HG02588 (cell line): ENCODE results near the gene FAM193A.
"Not testable (repeated sequence)": the region's sequence is repeated elsewhere in the genome, so short reads cannot be mapped to it uniquely, and the experiment has no call there.

Source experiments
- ATAC-seq: cut with Tn5 transposase; IDR thresholded peaks from one replicate; pipeline ENCODE4 v1.9.1; 2021; ENCODE audit warnings: mild to moderate bottlenecking, moderate library complexity; ENCODE audit not compliant: unreplicated experiment

The FAM193A gene

DNA sequence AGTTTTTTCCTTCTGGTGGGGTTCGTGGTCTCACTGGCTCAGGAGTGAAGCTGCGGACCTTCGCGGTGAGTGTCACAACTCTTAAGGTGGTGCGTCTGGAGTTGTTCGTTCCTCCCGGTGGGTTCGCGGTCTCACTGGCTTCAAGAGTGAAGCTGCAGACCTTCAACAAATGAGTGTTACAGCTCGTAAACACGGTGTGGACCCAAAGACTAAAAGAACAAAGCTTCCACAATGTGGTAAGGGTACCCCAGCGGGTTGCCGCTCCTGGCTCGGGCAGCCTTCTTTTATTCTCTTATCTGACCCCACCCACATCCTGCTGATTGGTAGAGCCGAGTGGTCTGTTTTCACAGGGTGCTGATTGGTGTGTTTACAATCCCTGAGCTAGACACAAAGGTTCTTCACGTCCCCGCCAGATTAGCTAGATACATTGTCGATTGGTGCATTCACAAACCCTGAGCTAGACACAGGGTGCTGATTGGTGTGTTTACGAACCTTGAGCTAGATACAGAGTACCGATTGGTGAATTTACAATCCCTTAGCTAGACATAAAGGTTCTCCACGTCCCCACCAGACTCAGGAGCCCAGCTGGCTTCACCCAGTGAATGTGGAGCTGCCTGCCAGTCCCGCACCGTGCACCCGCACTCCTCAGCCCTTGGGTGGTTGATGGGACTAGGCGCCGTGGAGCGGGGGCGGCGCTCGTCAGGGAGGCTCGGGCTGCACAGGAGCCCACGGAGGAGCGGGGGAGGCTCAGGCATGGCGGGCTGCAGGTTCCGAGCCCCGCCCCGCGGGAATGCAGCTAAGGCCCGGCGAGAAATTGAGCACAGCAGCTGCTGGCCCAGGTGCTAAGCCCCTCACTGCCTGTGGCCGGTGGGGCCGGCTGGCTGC, 226.3 kb downstream of the FAM193A start:
- not testable (repeated sequence) for ATAC-seq

DNA sequence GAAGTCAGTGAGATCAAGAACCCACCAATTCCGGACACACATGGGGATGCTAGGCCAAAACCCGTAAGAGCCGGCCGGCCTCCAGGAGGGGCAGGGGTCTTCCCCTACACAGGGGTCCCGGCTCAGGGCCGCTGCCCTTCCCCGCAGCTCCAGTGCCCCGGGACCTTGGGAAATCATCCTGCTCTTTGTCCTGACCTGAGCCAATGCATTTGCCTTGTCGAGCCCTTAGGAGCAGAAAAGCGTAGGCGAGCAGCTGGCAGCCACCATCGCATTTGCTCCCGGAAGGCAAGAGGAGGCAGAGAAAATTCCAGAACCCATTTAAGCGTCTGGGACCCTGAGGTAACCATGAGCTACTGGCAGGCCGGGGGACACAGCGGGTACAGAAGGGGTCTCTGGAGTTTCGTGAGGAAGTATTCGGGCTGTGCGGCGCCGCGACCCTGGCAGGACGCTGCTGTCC, 227.1 kb downstream of the FAM193A start:
- no peak for ATAC-seq

DNA sequence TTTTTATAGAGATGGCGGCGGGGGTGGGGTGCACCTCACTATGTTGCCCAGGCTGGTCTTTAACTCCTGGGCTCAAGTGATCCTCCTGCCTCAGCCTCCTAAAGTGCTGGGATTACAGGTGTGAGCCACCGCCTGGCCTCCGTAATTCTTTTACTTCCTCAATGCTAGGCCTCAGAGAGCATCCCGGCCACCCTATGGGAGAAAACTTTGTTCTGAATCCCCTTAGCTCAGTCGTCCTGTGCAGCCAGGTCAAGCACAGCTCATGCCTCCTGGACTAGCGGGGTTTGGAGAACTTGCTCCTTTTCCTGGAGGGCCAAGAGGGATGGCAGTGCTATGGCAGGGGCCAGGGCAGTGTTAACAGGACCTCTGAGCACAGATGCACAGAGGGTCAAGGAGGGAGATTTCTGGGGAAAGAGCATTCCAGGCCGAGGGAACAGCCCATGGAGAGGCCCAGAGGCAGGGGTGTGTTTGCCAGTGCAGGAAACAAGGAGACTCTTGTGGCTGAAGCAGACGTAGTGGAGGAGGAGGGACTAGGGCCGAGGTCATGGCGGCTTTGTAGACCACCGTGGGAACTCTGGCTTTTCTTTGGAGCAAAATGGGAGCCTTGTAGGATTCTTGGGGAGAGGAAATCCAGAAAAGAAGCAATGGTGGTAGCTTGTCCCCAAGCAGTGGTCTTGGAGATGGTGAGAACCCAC, 229.5 kb downstream of the FAM193A start:
- ATAC-seq = no peak

- ATAC-seq = no peak
Observed at GRCh38 chr4:2767046-2767704, 230.7 kb downstream of the FAM193A start.

DNA sequence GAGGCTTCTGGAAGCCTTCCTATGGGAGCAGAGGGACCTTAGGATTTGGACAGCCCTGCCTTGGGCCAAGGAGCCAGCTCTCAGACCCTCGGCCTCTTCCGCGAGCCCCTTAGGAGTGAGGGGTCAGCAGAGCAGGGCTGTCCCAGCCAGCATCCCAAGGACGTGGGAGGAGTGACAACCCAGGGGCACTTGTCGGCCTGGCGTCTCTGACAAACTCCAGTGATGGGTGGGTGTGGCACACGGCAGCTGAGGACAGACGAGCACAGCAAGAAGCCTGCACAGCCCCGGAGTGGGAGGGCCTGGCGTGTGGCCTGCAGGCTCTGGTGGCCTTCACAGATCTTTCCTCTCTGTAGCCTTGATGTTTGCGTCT, 231.2 kb downstream of the FAM193A start:
- ATAC-seq = no peak

DNA sequence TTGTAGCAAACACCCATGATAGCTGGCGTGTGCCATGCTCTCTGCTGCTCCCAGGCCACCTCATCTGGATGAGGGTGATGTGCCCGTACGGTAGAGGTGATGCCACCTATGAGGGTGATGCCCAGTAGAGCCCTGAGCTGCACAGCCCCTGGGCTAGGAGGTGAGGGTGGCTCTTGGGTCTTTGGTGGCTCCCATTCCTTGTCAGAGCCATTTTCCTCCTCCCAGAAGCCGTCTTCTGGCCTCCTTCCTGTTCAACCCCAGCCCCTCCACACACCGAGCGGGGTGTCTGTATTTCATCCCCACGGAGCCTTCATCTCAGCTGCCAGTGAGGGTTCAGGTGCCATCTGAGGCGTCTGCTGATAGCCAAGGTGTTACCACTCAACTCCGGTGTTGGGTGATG, 231.7 kb downstream of the FAM193A start:
- no peak for ATAC-seq

GRCh38 chr4:2768921-2769336, 232.5 kb downstream of the FAM193A start:
- ATAC-seq = no peak

DNA sequence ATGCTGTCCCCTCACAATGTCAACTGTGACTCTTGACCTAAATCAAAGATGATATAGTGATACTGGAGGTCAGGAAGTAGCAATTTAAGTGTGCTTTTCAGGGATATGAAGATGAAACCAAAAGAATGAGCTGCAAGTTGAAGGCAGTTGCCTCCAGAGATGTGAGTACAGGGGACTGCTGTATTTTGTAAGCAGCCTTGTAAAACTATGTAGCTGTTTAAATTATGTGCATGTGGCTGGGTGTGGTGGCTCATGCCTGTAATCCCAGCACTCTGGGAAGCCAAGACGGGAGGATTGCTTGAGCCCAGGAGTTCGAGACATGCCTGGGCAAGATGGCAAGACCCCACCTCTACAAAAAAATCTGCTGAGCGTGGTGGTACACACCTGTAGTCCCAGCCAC, 234.8 kb downstream of the FAM193A start:
- ATAC-seq = no peak

DNA sequence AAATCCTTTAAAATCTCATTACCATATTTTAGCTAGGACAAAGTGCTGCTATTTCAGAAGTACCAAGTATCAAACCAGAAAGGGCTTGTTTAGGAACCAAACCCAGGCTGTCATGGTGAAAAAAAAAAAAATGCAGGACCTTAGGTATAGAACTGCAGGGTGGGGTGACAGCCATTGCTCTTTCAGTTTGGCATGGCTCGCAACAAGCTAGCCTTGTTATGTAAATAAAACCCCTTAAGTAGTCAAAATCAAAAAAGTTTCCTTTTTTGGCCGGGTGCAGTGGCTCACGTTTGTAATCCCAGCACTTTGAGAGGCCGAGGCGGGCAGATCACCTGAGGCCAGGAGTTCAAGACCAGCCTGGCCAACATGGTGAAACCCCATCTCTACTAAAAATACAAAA, 244.2 kb downstream of the FAM193A start:
- ATAC-seq = not testable (repeated sequence)

DNA sequence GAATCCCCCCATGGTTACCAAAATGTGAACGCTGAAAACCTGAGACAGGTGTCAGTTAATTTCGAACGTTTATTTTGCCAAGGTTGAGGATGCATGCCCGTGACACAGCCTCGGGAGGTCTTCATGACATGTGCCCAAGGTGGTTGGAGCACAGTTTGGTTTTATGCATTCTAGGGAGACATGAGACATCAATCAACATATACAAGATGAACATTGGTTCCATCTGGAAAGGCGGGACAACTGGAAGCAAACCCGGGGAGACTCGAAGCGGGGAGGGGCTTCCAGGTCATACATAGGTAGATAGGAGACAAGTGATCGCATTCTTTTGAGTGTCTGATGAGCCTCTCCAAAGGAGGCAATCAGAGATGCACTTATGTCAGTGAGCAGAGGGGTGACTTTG, 245.5 kb downstream of the FAM193A start:
- ATAC-seq = no peak
